GM18868 (cell line): ENCODE results near the gene SYT9.

Source experiments
- ATAC-seq: cut with Tn5 transposase; IDR thresholded peaks from one replicate; pipeline ENCODE4 v1.9.1; 2021; ENCODE audit warnings: mild to moderate bottlenecking, moderate library complexity; ENCODE audit not compliant: unreplicated experiment

The SYT9 gene

GRCh38 chr11:7462706-7463105 lies 211.0 kb downstream of the SYT9 start:
- peak; percentile 52 for ATAC-seq

- ATAC-seq, result peak; percentile 87
Observed at GRCh38 chr11:7467652-7468051, 215.9 kb downstream of the SYT9 start.

GRCh38 chr11:7469351-7469865 lies 217.7 kb downstream of the SYT9 start:
- ATAC-seq, result no peak

GRCh38 chr11:7471071-7471470 lies 219.4 kb downstream of the SYT9 start:
- ATAC-seq, result no peak

GRCh38 chr11:7473717-7474116 lies 222.0 kb downstream of the SYT9 start:
- ATAC-seq, result peak; percentile 97

GRCh38 chr11:7480113-7480512 lies 228.4 kb downstream of the SYT9 start:
- ATAC-seq, result no peak

- no peak for ATAC-seq
Observed at GRCh38 chr11:7484131-7484530, 232.4 kb downstream of the SYT9 start.

GRCh38 chr11:7484645-7485044 lies 232.9 kb downstream of the SYT9 start:
- ATAC-seq, result no peak

- ATAC-seq, result no peak
Observed at GRCh38 chr11:7485186-7486097, 233.7 kb downstream of the SYT9 start, which contains the start of gene OLFML1. TSS of gene OLFML1 (plus strand) at chr11:7485506. CDS start at chr11:7485876, 370 bp downstream.

GRCh38 chr11:7486098-7486780 lies 234.5 kb downstream of the SYT9 start:
- no peak for ATAC-seq

GRCh38 chr11:7486781-7487140 lies 235.1 kb downstream of the SYT9 start:
- ATAC-seq, result no peak

- ATAC-seq, result no peak
Observed at GRCh38 chr11:7487360-7487759, 235.7 kb downstream of the SYT9 start.

GRCh38 chr11:7488681-7489080 lies 237.0 kb downstream of the SYT9 start:
- no peak for ATAC-seq

GRCh38 chr11:7489376-7489775 lies 237.7 kb downstream of the SYT9 start:
- ATAC-seq, result no peak

- no peak for ATAC-seq
Observed at GRCh38 chr11:7490054-7490453, 238.3 kb downstream of the SYT9 start.

GRCh38 chr11:7490535-7490934 lies 238.8 kb downstream of the SYT9 start:
- no peak for ATAC-seq

- no peak for ATAC-seq
Observed at GRCh38 chr11:7492253-7492652, 240.5 kb downstream of the SYT9 start.

- no peak for ATAC-seq
Observed at GRCh38 chr11:7493670-7494069, 242.0 kb downstream of the SYT9 start.

- ATAC-seq, result no peak
Observed at GRCh38 chr11:7494086-7494745, 242.5 kb downstream of the SYT9 start.

- ATAC-seq, result peak; percentile 85
Observed at GRCh38 chr11:7495882-7496551, 244.3 kb downstream of the SYT9 start.

- no peak for ATAC-seq
Observed at GRCh38 chr11:7498193-7498592, 246.5 kb downstream of the SYT9 start.
